Neural progenitor cell (in vitro differentiated cells): ENCODE results near the gene CRIP1. TPM values are rescaled to one million over a fixed set of nuclear protein-coding genes. Genes with fewer than 3 reads are reported as not detected.

ENCODE experiments used
- DNase-seq: peaks from one replicate; pipeline ENCODE4 v3.0.0-alpha.2; 2016; ENCODE audit warnings: low spot score
- H2AFZ ChIP-seq: fragments of 200-600 bp; sonication (generic); replicated peaks from 2 replicates; pipeline ENCODE4 v1.6.1; 2016; ENCODE audit warnings: antibody characterized with exemption
- H3F3A ChIP-seq: fragments of 200-600 bp; sonication (generic); 2 replicates; pipeline ENCODE4 v1.6.1; 2016; ENCODE audit warnings: antibody characterized with exemption, low read depth
- H3K27ac ChIP-seq: fragments of 200-600 bp; sonication (generic); 2 replicates; pipeline ENCODE4 v1.5.1; 2016; ENCODE audit warnings: mild to moderate bottlenecking
- H3K27me3 ChIP-seq: fragments of 200-600 bp; sonication (generic); 2 replicates; pipeline ENCODE4 v1.6.1; 2016; ENCODE audit warnings: mild to moderate bottlenecking, moderate library complexity
- H3K36me3 ChIP-seq: fragments of 200-600 bp; sonication (generic); 2 replicates; pipeline ENCODE4 v1.5.1; 2016
- H3K4me1 ChIP-seq: fragments of 200-600 bp; sonication (generic); 2 replicates; pipeline ENCODE4 v1.6.1; 2016; ENCODE audit warnings: mixed run types
- H3K4me2 ChIP-seq: fragments of 200-600 bp; sonication (generic); 2 replicates; pipeline ENCODE4 v1.6.1; 2016
- H3K4me3 ChIP-seq: fragments of 200-600 bp; sonication (generic); 2 replicates; pipeline ENCODE4 v1.5.1; 2016
- H3K79me2 ChIP-seq: fragments of 200-600 bp; sonication (generic); 2 replicates; pipeline ENCODE4 v1.6.1; 2016; ENCODE audit warnings: low read depth
- H3K9ac ChIP-seq: fragments of 200-600 bp; sonication (generic); 2 replicates; pipeline ENCODE4 v1.6.1; 2016
- H3K9me3 ChIP-seq: fragments of 200-600 bp; sonication (generic); 2 replicates; pipeline ENCODE4 v1.5.1; 2016; ENCODE audit warnings: low read depth
- H4K20me1 ChIP-seq: fragments of 200-600 bp; sonication (generic); 2 replicates; pipeline ENCODE4 v1.6.1; 2016; ENCODE audit warnings: low read depth
- H3K27ac Mint-ChIP-seq: 3 replicates; pipeline ENCODE4 v1.8.0; 2021; ENCODE audit warnings: mixed read lengths
- H3K27me3 Mint-ChIP-seq: 2 replicates; pipeline ENCODE4 v1.8.0; 2022; ENCODE audit warnings: low read depth, mild to moderate bottlenecking, inconsistent platforms, moderate library complexity, mixed read lengths; ENCODE audit not compliant: insufficient read depth
- H3K36me3 Mint-ChIP-seq: 3 replicates; pipeline ENCODE4 v1.8.0; 2021; ENCODE audit warnings: mixed read lengths
- H3K4me1 Mint-ChIP-seq: 3 replicates; pipeline ENCODE4 v1.8.0; 2021; ENCODE audit warnings: mixed read lengths
- H3K4me3 Mint-ChIP-seq: 3 replicates; pipeline ENCODE4 v1.8.0; 2021; ENCODE audit warnings: mild to moderate bottlenecking, moderate library complexity, mixed read lengths
- H3K9me3 Mint-ChIP-seq: 3 replicates; pipeline ENCODE4 v1.8.0; 2020; ENCODE audit warnings: mixed read lengths
- CTCF ChIP-seq: fragments of 200-600 bp; sonication (generic); IDR thresholded peaks from 2 replicates; pipeline ENCODE4 v1.5.1; 2017; ENCODE audit warnings: antibody characterized with exemption, mild to moderate bottlenecking
- EZH2 ChIP-seq: fragments of 200-600 bp; sonication (generic); IDR thresholded peaks from 2 replicates; pipeline ENCODE4 v1.6.1; 2017; ENCODE audit warnings: antibody characterized with exemption, mild to moderate bottlenecking, moderate library complexity
- EZH2phosphoT487 ChIP-seq: fragments of 200-600 bp; sonication (generic); IDR thresholded peaks from 2 replicates; pipeline ENCODE4 v1.6.1; 2017; ENCODE audit warnings: antibody characterized with exemption
- total RNA-seq: library from RNA; depleted of rRNA; stranded (reverse); fragments of >200 nt; gene quantifications from 2 replicates; pipeline ENCODE4 v1.2.3, GENCODE V29; 2015; ENCODE audit warnings: low replicate concordance

Gene CRIP1
- total RNA-seq, 1 donor from 2014 or later, result not detected

DNA sequence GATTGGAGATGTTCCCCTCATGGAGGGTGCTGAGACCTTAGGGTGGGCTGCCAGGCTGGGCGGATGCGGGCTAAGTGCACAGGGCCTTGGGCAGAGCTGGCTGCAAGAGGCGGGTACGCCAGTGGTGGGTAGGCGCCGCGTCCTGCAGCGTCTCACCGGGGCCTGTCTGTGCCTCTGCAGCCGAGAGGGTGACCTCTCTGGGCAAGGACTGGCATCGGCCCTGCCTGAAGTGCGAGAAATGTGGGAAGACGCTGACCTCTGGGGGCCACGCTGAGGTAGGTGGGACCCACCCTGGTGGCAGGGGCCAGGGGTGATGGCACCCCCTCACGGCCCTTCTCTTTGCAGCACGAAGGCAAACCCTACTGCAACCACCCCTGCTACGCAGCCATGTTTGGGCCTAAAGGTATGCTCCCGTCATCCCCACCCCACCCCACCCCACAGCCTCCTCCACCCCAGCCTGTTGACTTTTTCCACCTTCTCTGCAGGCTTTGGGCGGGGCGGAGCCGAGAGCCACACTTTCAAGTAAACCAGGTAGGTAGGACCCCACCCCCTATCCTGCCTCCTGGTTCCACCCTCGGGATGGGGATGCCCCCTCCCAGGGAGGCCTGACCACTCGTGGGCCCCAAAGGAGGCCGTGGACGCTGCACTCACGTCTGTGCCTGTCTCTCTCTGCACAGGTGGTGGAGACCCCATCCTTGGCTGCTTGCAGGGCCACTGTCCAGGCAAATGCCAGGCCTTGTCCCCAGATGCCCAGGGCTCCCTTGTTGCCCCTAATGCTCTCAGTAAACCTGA is 1.5 kb downstream of the CRIP1 start:
- Mint-ChIP-seq H3K27ac (no peak overlapping the region), H3K36me3 (no peaks in the 10 kb centered on the region), H3K4me1 (peaks cover 28% of the 10 kb centered on the region), H3K27me3 (peaks cover 12% of the 10 kb centered on the region), H3K9me3 (no peaks in the 10 kb centered on the region), H3K4me3 (peak overlapping the region; percentile 83)
- no peak for TF ChIP-seq EZH2phosphoT487
- no peak for TF ChIP-seq CTCF
- TF ChIP-seq EZH2, result no peak
- H3F3A ChIP-seq, result peaks cover 32% of the 10 kb centered on the region
- peak overlapping the region; percentile 42 for H3K4me3 ChIP-seq
- H3K27me3 ChIP-seq, result peaks cover 47% of the 10 kb centered on the region
- H3K9me3 ChIP-seq, result no peaks in the 10 kb centered on the region
- no peaks in the 10 kb centered on the region for H3K79me2 ChIP-seq
- H3K4me2 ChIP-seq, result peak overlapping the region; percentile 99
- no peak overlapping the region for H2AFZ ChIP-seq
- H3K4me1 ChIP-seq, result peaks cover 29% of the 10 kb centered on the region
- peaks cover 13% of the 10 kb centered on the region for H4K20me1 ChIP-seq
- H3K9ac ChIP-seq, result no peak overlapping the region
- H3K27ac ChIP-seq, result no peak overlapping the region
- no peak for DNase-seq
- H3K36me3 ChIP-seq, result no peaks in the 10 kb centered on the region

DNA sequence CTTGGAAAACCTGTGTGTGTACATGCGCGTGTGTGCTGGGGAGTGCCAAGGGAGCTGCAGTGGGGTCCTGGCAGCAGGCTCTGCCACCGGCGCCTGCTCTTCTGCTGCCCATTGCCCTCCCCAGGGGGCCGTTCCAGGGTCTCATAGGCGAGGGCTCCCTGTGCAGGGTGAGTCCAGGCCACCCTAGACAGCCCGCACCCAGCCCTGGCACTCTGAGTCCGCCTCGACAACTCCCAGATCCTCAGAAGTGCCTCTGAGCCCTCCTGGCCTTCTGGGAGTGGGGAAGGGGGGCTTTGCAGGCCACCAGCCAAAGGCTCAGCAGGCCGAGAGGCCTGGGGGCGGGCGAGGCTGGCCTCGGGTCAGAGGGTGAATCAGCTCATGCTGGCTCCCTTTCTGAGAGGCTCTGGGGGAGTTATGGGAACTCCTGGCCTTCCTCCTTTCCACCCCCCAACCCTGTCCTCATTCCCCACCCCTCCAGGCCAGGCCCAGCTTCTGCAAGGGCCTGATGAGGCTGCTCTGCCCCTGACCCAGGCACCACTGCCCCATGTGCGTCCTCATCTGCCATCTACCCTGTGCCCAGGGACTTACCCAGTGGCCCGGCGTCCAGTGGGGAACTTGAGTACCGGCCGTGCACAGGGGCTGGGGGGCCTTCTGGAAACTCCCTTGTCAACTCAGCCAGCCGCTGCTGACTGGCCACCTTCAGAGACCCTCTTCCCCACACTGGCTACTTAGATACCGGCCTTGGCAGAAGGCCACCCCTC is 2.3 kb downstream of the CRIP1 start:
- Histone ChIP-seq H4K20me1 (peaks cover 13% of the 10 kb centered on the region), H3F3A (peaks cover 32% of the 10 kb centered on the region), H3K9ac (no peak overlapping the region), H3K9me3 (no peaks in the 10 kb centered on the region), H3K4me1 (peaks cover 26% of the 10 kb centered on the region), H3K27ac (no peak overlapping the region), H3K4me2 (peak overlapping the region; percentile 99), H3K79me2 (no peaks in the 10 kb centered on the region), H3K36me3 (no peaks in the 10 kb centered on the region), H3K4me3 (peak overlapping the region; percentile 72), H3K27me3 (peaks cover 43% of the 10 kb centered on the region), H2AFZ (no peak overlapping the region)
- Mint-ChIP-seq H3K9me3 (no peaks in the 10 kb centered on the region), H3K4me1 (peaks cover 28% of the 10 kb centered on the region), H3K36me3 (no peaks in the 10 kb centered on the region), H3K27ac (peak overlapping the region; percentile 60), H3K4me3 (peak overlapping the region; percentile 83), H3K27me3 (peaks cover 12% of the 10 kb centered on the region)
- TF ChIP-seq EZH2phosphoT487, result no peak
- TF ChIP-seq EZH2, result no peak
- TF ChIP-seq CTCF, result no peak
- DNase-seq, result peak; percentile 53

DNA sequence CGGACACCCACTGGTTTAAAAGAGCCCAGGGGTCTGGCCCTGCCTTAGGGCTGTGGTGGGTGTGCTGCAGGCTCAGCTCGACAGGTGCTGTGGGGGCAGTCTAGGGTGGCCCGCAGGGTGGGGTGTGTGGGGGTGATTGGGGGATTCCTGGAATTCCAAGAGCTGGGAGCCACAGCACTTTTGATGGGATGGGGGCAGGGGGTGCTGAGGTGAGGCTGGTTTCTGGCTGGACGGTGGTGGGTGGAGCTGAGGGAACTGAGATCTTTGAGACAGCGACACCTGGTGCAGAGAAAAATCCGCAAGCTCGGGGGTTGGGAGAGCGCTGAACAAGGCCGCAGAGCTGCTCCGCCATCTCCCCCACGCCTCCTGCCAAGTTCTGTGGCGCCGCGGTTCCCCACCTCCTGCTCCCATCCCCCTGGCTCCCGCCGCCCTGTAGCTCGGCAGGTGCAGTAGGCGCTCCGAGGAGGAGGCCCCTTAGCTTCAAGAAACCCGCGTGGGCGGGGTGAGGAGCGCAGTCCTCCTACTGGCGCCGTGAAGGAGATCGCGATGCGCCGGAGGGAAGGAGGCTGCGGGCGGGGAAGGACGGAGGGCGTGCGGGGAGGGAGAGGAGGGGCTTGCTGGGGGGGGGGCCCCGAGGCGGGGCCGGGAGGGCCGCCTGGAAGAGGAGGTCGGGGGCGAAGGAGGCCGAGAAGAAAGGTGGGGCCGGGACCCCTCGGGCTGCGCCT is 3.0 kb downstream of the CRIP1 start:
- H3K9ac ChIP-seq, result no peak overlapping the region
- no peaks in the 10 kb centered on the region for H3K79me2 ChIP-seq
- H3K4me3 Mint-ChIP-seq, result peak overlapping the region; percentile 83
- peak overlapping the region; percentile 91 for H2AFZ ChIP-seq
- peak; percentile 91 for DNase-seq
- peaks cover 38% of the 10 kb centered on the region for H3K27me3 ChIP-seq
- H3K4me3 ChIP-seq, result peak overlapping the region; percentile 72
- H3K36me3 Mint-ChIP-seq, result no peaks in the 10 kb centered on the region
- peaks cover 21% of the 10 kb centered on the region for H3K4me1 ChIP-seq
- peaks cover 21% of the 10 kb centered on the region for H3K4me1 Mint-ChIP-seq
- H3F3A ChIP-seq, result peaks cover 32% of the 10 kb centered on the region
- H3K27ac ChIP-seq, result no peak overlapping the region
- H4K20me1 ChIP-seq, result peaks cover 13% of the 10 kb centered on the region
- H3K27ac Mint-ChIP-seq, result peak overlapping the region; percentile 91
- no peaks in the 10 kb centered on the region for H3K36me3 ChIP-seq
- no peaks in the 10 kb centered on the region for H3K9me3 ChIP-seq
- TF ChIP-seq EZH2, result peak; percentile 49
- peak; percentile 45 for TF ChIP-seq EZH2phosphoT487
- TF ChIP-seq CTCF, result peak; percentile 63
- H3K27me3 Mint-ChIP-seq, result peaks cover 14% of the 10 kb centered on the region
- H3K4me2 ChIP-seq, result peak overlapping the region; percentile 99
- no peaks in the 10 kb centered on the region for H3K9me3 Mint-ChIP-seq
